ENCODE data around the gene PRKACA.

- TF ChIP-seq CTCF (IDR thresholded peaks at IDR 0.05), result no peak
- no peak for TF ChIP-seq POLR2A (IDR thresholded peaks at IDR 0.05)
- no peak for TF ChIP-seq EP300 (IDR thresholded peaks at IDR 0.05)
Observed at GRCh38 chr19:14106840-14107239, 10.7 kb downstream of the PRKACA start.
